ENCODE results near the gene AKAP12.

- no peak for TF ChIP-seq EHMT2 (IDR thresholded peaks at IDR 0.05; ENCODE audit: low read depth)
- TF ChIP-seq EP300 (IDR thresholded peaks at IDR 0.05) = no peak
- TF ChIP-seq CTCF (IDR thresholded peaks at IDR 0.05) = no peak
- TF ChIP-seq TP53 (CRISPR knock-in tag; IDR thresholded peaks at IDR 0.05) = no peak
- no peak for TF ChIP-seq RFX5 (IDR thresholded peaks at IDR 0.05)
- no peak for TF ChIP-seq REST (IDR thresholded peaks at IDR 0.05)
- no peak for TF ChIP-seq BHLHE40 (IDR thresholded peaks at IDR 0.05; ENCODE audit: low read depth, low read length)
- no peak for TF ChIP-seq MYC (IDR thresholded peaks at IDR 0.05; ENCODE audit: borderline replicate concordance, low read length)
- no peak for TF ChIP-seq ESRRA (IDR thresholded peaks at IDR 0.05; ENCODE audit: borderline replicate concordance, low read length)
- TF ChIP-seq POLR2A (IDR thresholded peaks at IDR 0.05; ENCODE audit: low read length) = no peak
- TF ChIP-seq NR3C1 (IDR thresholded peaks at IDR 0.05) = no peak
- TF ChIP-seq SMC3 (IDR thresholded peaks at IDR 0.05) = no peak
- TF ChIP-seq CHD4 (IDR thresholded peaks at IDR 0.05; ENCODE audit: borderline replicate concordance) = no peak
- no peak for TF ChIP-seq ATOH8 (CRISPR knock-in tag; IDR thresholded peaks at IDR 0.05; ENCODE audit: low read depth)
Observed at GRCh38 chr6:151317103-151317994, 77.6 kb downstream of the AKAP12 start.
